ENCODE results near the gene VDAC1. TPM values are rescaled to one million over a fixed set of nuclear protein-coding genes. Genes with fewer than 3 reads are reported as not detected.

Gene VDAC1
- total and polyA plus RNA-seq, 2 donors (not counting 3 experiments of a cell fraction or from before 2014, with no cell fraction given) = 116 to 247 TPM

DNA sequence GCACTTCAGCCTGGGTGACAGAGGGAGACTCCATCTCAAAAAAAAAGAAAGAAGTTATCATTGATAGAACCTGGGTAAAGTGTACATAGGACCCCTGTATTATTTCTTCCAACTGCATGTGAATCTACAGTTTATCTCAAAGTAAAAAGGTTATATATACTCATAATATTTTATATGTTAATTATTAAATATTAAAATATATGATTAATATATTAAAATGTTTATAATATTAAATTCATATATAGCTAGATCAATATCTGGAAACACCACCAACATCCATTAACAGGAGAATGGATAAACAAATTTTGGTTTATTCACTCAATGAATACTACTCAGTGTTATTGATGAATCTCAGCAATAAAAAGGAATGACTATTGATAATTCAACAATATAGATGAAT, 56.1 kb downstream of the VDAC1 start:
- H3K4me1 ChIP-seq (ENCODE audit: control insufficient read depth, extremely low read depth, insufficient read depth, low read length) = peaks cover 8% of the 10 kb centered on the region
- H3K9me3 ChIP-seq (replicated peaks; ENCODE audit: control insufficient read depth, insufficient read depth, low read length) = no peaks in the 10 kb centered on the region
- H2AFZ ChIP-seq (ENCODE audit: low read depth, low read length) = no peak overlapping the region
- dilution Hi-C loops (cut with MboI; ENCODE audit: extremely low pct_ligation_motif_present, low sequenced_read_pairs) = no loop called here
- no peak overlapping the region for H3K27ac ChIP-seq (ENCODE audit: insufficient read depth, low read depth, low read length)
- no peak for TF ChIP-seq GATA2 (IDR thresholded peaks at IDR 0.05; ENCODE audit: insufficient read depth, insufficient read length, low read depth, low read length)
- TF ChIP-seq MYC (IDR thresholded peaks at IDR 0.05; ENCODE audit: low read depth, low read length) = no peak
- no peak for TF ChIP-seq MAX (IDR thresholded peaks at IDR 0.05; ENCODE audit: insufficient read depth, insufficient read length)
- TF ChIP-seq EZH2 (IDR thresholded peaks at IDR 0.05; ENCODE audit: borderline replicate concordance, low read depth, low read length, severe bottlenecking) = no peak
- no peak overlapping the region for H3K9ac ChIP-seq (replicated peaks; ENCODE audit: extremely low read depth, insufficient read depth, low read length)
- H3K27me3 ChIP-seq (ENCODE audit: control insufficient read depth in 2 of 2, insufficient read depth in 2 of 2, low read length in 2 of 2) = no peaks in the 10 kb centered on the region
- intact Hi-C loops (cut with micrococcal nuclease) = no loop called here
- FAIRE-seq (no peak), DNase-seq (ENCODE audit: low read depth, low spot score) (no peak)
- no peak overlapping the region for H3K4me3 ChIP-seq (replicated peaks in 1 of 3; ENCODE audit: insufficient read depth in 1 of 3, low read depth in 1 of 3, low read length in 3 of 3)
- no peaks in the 10 kb centered on the region for H4K20me1 ChIP-seq (replicated peaks; ENCODE audit: control insufficient read depth, extremely low read depth, insufficient read depth, low read length)
- no peak overlapping the region for H3K4me2 ChIP-seq (ENCODE audit: insufficient read depth, low read length)
- CTCF ChIA-PET = interaction anchor here (1.3 kb wide), 1 partner anchor 527 kb away, joined by 3 read pairs; no protein-coding TSS in a partner anchor
- no peaks in the 10 kb centered on the region for H3K36me3 ChIP-seq (ENCODE audit: control insufficient read depth in 2 of 2, extremely low read depth in 1 of 2, insufficient read depth in 2 of 2, low read length in 2 of 2)
- H3K9me1 ChIP-seq (replicated peaks; ENCODE audit: control insufficient read depth, extremely low read depth, insufficient read depth, low read length) = no peaks in the 10 kb centered on the region
- POLR2A ChIA-PET = no interaction called here
- BruUV-seq (replicated peaks) = no TSS peak
- H3K79me2 ChIP-seq (ENCODE audit: control insufficient read depth, insufficient read depth, low read length) = no peaks in the 10 kb centered on the region

GRCh38 chr5:133947431-133947841, 57.3 kb downstream of the VDAC1 start:
- H3K36me3 ChIP-seq (ENCODE audit: control insufficient read depth in 2 of 2, extremely low read depth in 1 of 2, insufficient read depth in 2 of 2, low read length in 2 of 2) = no peaks in the 10 kb centered on the region
- H3K27ac ChIP-seq (ENCODE audit: insufficient read depth, low read depth, low read length) = no peak overlapping the region
- no peaks in the 10 kb centered on the region for H4K20me1 ChIP-seq (replicated peaks; ENCODE audit: control insufficient read depth, extremely low read depth, insufficient read depth, low read length)
- ChIA-PET CTCF (interaction anchor here (0.9 to 1.9 kb wide), 3 partner anchors 9 to 700 kb away, joined by 3 to 14 read pairs (median 3); no protein-coding TSS in a partner anchor), POLR2A (no interaction called here)
- no peaks in the 10 kb centered on the region for H3K4me1 ChIP-seq (ENCODE audit: control insufficient read depth, extremely low read depth, insufficient read depth, low read length)
- intact Hi-C loops (cut with micrococcal nuclease) = no loop called here
- BruUV-seq (replicated peaks) = no TSS peak
- H3K4me3 ChIP-seq (replicated peaks in 1 of 3; ENCODE audit: insufficient read depth in 1 of 3, low read depth in 1 of 3, low read length in 3 of 3) = no peak overlapping the region
- DNase-seq (ENCODE audit: low read depth, low spot score) (peak; percentile 38), FAIRE-seq (peak; percentile 38)
- no peaks in the 10 kb centered on the region for H3K27me3 ChIP-seq (ENCODE audit: control insufficient read depth in 2 of 2, insufficient read depth in 2 of 2, low read length in 2 of 2)
- no peak overlapping the region for H3K9ac ChIP-seq (replicated peaks; ENCODE audit: extremely low read depth, insufficient read depth, low read length)
- H3K79me2 ChIP-seq (ENCODE audit: control insufficient read depth, insufficient read depth, low read length) = no peaks in the 10 kb centered on the region
- peak overlapping the region; percentile 57 for H2AFZ ChIP-seq (ENCODE audit: low read depth, low read length)
- dilution Hi-C loops (cut with MboI; ENCODE audit: extremely low pct_ligation_motif_present, low sequenced_read_pairs) = no loop called here
- H3K9me1 ChIP-seq (replicated peaks; ENCODE audit: control insufficient read depth, extremely low read depth, insufficient read depth, low read length) = no peaks in the 10 kb centered on the region
- no peak overlapping the region for H3K4me2 ChIP-seq (ENCODE audit: insufficient read depth, low read length)
- TF ChIP-seq JUN (IDR thresholded peaks at IDR 0.05; ENCODE audit: borderline replicate concordance, insufficient read depth, insufficient read length, low read depth) (no peak), POLR2A (IDR thresholded peaks at IDR 0.05; ENCODE audit: low read depth, low read length) (no peak), MAX (IDR thresholded peaks at IDR 0.05; ENCODE audit: insufficient read depth, insufficient read length) (no peak), GATA2 (IDR thresholded peaks at IDR 0.05; ENCODE audit: insufficient read depth, insufficient read length, low read depth, low read length) (no peak), FOS (IDR thresholded peaks at IDR 0.05; ENCODE audit: borderline replicate concordance, insufficient read depth, low read length) (no peak), EZH2 (IDR thresholded peaks at IDR 0.05; ENCODE audit: borderline replicate concordance, low read depth, low read length, severe bottlenecking) (no peak), MYC (IDR thresholded peaks at IDR 0.05; ENCODE audit: low read depth, low read length) (no peak), CTCF (IDR thresholded peaks at IDR 0.05; ENCODE audit: extremely low read depth in 1 of 2, insufficient read depth in 1 of 2, low read depth in 1 of 2, low read length in 2 of 2) (no peak), POLR2AphosphoS5 (IDR thresholded peaks at IDR 0.05; ENCODE audit: insufficient read depth, low read depth, low read length) (no peak)
- no peaks in the 10 kb centered on the region for H3K9me3 ChIP-seq (replicated peaks; ENCODE audit: control insufficient read depth, insufficient read depth, low read length)

Measured in endothelial cell of umbilical vein (primary cell).